KMS-11 (cell line): ENCODE results near the gene CDK13.

Source experiments
- H2AFZ ChIP-seq: fragments of 200-600 bp; sonication (generic); 2 replicates; pipeline ENCODE4 v1.6.1; 2016; ENCODE audit warnings: antibody characterized with exemption, mixed run types, low read depth
- H3K27ac ChIP-seq: fragments of 200-600 bp; sonication (generic); 2 replicates; pipeline ENCODE4 v1.6.1; 2016; ENCODE audit warnings: mild to moderate bottlenecking, mixed run types
- H3K27me3 ChIP-seq: fragments of 200-600 bp; sonication (generic); 2 replicates; pipeline ENCODE4 v1.6.1; 2017; ENCODE audit warnings: mild to moderate bottlenecking, low read depth, mixed run types, moderate library complexity; ENCODE audit not compliant: insufficient read depth
- H3K36me3 ChIP-seq: fragments of 200-600 bp; sonication (generic); 2 replicates; pipeline ENCODE4 v1.6.1; 2017; ENCODE audit warnings: mild to moderate bottlenecking, mixed run types; ENCODE audit not compliant: insufficient read depth
- H3K4me1 ChIP-seq: fragments of 200-600 bp; sonication (generic); 2 replicates; pipeline ENCODE4 v1.6.1; 2016; ENCODE audit warnings: mild to moderate bottlenecking, low read depth, mixed run types; ENCODE audit not compliant: poor library complexity, severe bottlenecking
- H3K4me2 ChIP-seq: fragments of 200-600 bp; sonication (generic); 2 replicates; pipeline ENCODE4 v1.7.0; 2016; ENCODE audit warnings: mild to moderate bottlenecking, mixed run types
- H3K4me3 ChIP-seq: fragments of 200-600 bp; sonication (generic); IDR thresholded peaks from 2 replicates; pipeline ENCODE4 v1.6.1; 2017; ENCODE audit warnings: low read depth, low read length, mixed read lengths; ENCODE audit not compliant: insufficient read depth
- H3K79me2 ChIP-seq: fragments of 200-600 bp; sonication (generic); 2 replicates; pipeline ENCODE4 v1.6.1; 2016; ENCODE audit warnings: low read depth, mixed run types; ENCODE audit not compliant: insufficient read depth
- H3K9ac ChIP-seq: fragments of 200-600 bp; sonication (generic); 2 replicates; pipeline ENCODE4 v1.6.1; 2016; ENCODE audit warnings: mild to moderate bottlenecking, mixed run types
- H4K20me1 ChIP-seq: fragments of 200-600 bp; sonication (generic); 2 replicates; pipeline ENCODE4 v1.6.1; 2016; ENCODE audit warnings: mild to moderate bottlenecking, mixed run types; ENCODE audit not compliant: insufficient read depth
- TF ChIP-seq, protein P1 (sequence below): fragments of 200-600 bp; sonication (generic); conservative IDR thresholded peaks from 2 replicates; pipeline ENCODE4 v1.6.1; 2017; ENCODE audit warnings: low read depth, mild to moderate bottlenecking, antibody characterized with exemption, low read length, moderate library complexity, mixed read lengths

The CDK13 gene

DNA sequence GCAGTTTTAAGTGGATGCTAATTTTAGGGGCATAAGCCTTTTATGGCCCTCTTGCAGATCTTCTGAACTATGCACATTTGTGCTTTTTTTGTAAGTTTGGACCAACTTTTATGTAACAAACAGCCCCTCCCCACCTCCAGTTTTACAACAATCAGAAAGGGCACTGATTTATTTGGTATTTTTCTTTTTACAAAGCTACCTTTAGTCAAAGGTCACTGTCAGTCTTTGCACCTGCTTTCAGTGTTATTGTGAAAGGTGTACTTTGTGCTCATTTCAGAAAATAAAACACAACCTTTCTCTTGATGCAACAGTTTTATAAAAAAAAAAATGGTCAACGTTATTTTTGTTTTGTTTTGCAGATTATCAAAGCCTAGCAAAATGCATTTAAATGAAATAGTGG is 145.2 kb downstream of the CDK13 start:
- H3K4me2 ChIP-seq: no peak overlapping the region
- TF ChIP-seq, protein P1, sequence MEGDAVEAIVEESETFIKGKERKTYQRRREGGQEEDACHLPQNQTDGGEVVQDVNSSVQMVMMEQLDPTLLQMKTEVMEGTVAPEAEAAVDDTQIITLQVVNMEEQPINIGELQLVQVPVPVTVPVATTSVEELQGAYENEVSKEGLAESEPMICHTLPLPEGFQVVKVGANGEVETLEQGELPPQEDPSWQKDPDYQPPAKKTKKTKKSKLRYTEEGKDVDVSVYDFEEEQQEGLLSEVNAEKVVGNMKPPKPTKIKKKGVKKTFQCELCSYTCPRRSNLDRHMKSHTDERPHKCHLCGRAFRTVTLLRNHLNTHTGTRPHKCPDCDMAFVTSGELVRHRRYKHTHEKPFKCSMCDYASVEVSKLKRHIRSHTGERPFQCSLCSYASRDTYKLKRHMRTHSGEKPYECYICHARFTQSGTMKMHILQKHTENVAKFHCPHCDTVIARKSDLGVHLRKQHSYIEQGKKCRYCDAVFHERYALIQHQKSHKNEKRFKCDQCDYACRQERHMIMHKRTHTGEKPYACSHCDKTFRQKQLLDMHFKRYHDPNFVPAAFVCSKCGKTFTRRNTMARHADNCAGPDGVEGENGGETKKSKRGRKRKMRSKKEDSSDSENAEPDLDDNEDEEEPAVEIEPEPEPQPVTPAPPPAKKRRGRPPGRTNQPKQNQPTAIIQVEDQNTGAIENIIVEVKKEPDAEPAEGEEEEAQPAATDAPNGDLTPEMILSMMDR: no peak

DNA sequence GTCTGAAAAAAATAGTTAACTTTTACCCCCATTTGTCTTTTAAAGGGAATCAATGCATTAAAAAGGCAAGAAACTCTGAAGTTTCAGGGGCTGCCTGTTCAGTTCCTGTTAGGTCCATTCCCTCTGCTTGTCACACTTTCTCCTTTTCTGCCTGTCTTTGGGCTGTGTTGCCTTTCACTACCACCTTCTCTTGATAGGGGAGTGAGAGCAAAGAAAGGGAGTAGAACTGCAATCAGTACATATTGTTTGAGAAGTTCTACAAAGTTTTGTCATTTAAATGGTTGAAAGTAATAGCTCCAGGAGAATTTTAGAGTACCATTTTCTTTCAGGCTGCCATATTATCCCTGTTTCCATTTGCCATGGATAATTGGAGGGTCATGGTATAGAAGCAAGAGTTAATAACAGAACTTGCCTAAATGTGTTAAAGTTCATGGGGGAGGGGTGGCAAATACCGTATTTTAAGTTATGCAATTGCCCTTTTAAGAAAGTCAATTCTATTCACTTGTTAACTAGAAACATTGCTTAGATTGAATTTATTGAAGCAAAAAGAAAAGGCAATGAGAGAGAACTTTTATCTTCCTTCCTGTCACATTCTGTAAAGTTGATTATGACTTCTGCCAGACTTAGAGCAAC is 145.8 kb downstream of the CDK13 start:
- H2AFZ ChIP-seq: no peak overlapping the region
- H3K9ac ChIP-seq: no peak overlapping the region
- H3K27ac ChIP-seq: no peak overlapping the region
- TF ChIP-seq, protein P1: no peak
- H3K4me2 ChIP-seq: no peak overlapping the region
- H3K36me3 ChIP-seq: 0 out of 2 replicates have a peak, but pooled peaks cover 4% of the 10 kb centered on the region
- no peaks in the 10 kb centered on the region for H4K20me1 ChIP-seq
- H3K4me1 ChIP-seq: no peaks in the 10 kb centered on the region
- no peaks in the 10 kb centered on the region for H3K27me3 ChIP-seq
- H3K4me3 ChIP-seq: no peak overlapping the region
- no peaks in the 10 kb centered on the region for H3K79me2 ChIP-seq

More for the DNA sequence above, 145.2 kb downstream of the CDK13 start:
- Histone ChIP-seq H3K27ac (no peak overlapping the region), H3K4me3 (no peak overlapping the region), H3K27me3 (no peaks in the 10 kb centered on the region), H2AFZ (no peak overlapping the region), H3K9ac (no peak overlapping the region), H3K79me2 (no peaks in the 10 kb centered on the region), H3K36me3 (0 out of 2 replicates have a peak, but pooled peaks cover 4% of the 10 kb centered on the region), H4K20me1 (no peaks in the 10 kb centered on the region), H3K4me1 (no peaks in the 10 kb centered on the region)

DNA sequence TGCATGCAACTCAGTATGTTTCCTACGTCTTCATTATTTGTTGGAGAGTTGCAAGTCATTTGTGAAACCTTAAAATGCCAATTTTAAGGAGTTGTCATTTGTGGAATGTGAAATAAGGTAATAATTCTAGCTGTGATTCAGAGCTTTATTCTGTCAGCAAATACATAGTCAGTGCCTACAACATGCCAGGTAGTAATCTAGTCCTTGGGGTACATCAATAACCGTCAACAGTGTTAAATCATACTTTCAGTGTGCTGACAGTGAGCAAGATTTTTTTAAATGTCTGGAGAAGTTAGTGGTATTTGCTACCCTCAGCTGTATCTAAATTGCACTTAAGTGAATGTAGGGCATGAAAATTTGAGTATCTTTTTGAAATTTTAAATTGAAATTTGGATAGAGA is 147.7 kb downstream of the CDK13 start:
- no peaks in the 10 kb centered on the region for H3K27me3 ChIP-seq
- no peak overlapping the region for H2AFZ ChIP-seq
- H3K4me1 ChIP-seq: no peaks in the 10 kb centered on the region
- H3K79me2 ChIP-seq: no peaks in the 10 kb centered on the region
- no peaks in the 10 kb centered on the region for H4K20me1 ChIP-seq
- H3K4me2 ChIP-seq: no peak overlapping the region
- H3K4me3 ChIP-seq: no peak overlapping the region
- TF ChIP-seq, protein P1: no peak
- H3K27ac ChIP-seq: no peak overlapping the region
- no peak overlapping the region for H3K9ac ChIP-seq
- H3K36me3 ChIP-seq: 0 out of 2 replicates have a peak, but pooled peaks cover 4% of the 10 kb centered on the region

DNA sequence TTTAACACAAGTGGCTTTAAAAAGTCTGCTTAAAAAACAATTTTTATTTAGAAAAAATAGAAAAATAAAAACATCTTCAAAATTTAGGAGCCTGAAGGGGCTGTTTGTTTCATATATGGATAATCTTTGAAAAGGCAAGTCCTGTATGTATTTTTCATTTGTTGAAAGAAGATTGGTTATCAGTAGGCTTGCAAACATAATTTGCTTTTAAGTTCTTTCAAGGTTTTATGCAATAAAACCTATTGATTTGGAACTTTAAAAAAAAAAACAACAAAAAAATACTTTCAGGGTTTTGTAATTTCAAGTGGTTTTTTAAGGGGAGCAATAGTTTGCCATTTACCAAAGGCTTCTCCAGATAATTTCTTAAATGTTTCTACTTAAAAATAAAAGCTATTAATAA is 148.8 kb downstream of the CDK13 start:
- Histone ChIP-seq H4K20me1 (no peaks in the 10 kb centered on the region), H3K9ac (no peak overlapping the region), H2AFZ (no peak overlapping the region), H3K36me3 (0 out of 2 replicates have a peak, but pooled peaks cover 4% of the 10 kb centered on the region), H3K27me3 (no peaks in the 10 kb centered on the region), H3K4me2 (no peak overlapping the region), H3K27ac (no peak overlapping the region), H3K4me3 (no peak overlapping the region), H3K79me2 (no peaks in the 10 kb centered on the region), H3K4me1 (no peaks in the 10 kb centered on the region)
- TF ChIP-seq, protein P1: no peak
